Heart left ventricle (tissue), 16 donors: ENCODE results near the gene FOSL2. TPM values are rescaled to one million over a fixed set of nuclear protein-coding genes. Genes with fewer than 3 reads are reported as not detected.
A peak's percentile ranks its signal among the peaks of the same experiment; 100 is the strongest.

Experiments used
- ATAC-seq, 4 donors: fragments of 200-7000 bp; cut with Tn5 transposase; one replicate each; pipeline ENCODE4 v1.9.1; 2020 to 2022; ENCODE audit warnings: moderate library complexity in 4 of 4, mild to moderate bottlenecking in 3 of 4, moderate number of reproducible peaks in 1 of 4
- DNase-seq, 5 donors: peaks; one replicate each; pipeline ENCODE4 v3.0.0-alpha.2; 2020
- H3K27ac ChIP-seq, 12 donors: fragments of 200-600 bp; sonication (generic) in 4 of 12; one replicate each; pipeline versions ENCODE4 v1.5.0 to v1.8.0; 2016 to 2022; ENCODE audit warnings: mild to moderate bottlenecking in 2 of 12
- H3K27me3 ChIP-seq, 9 donors: fragments of 200-600 bp; sonication (generic) in 2 of 9; one replicate each; pipeline versions ENCODE4 v1.5.1 to v1.8.0; 2016 to 2022; ENCODE audit warnings: mild to moderate bottlenecking in 3 of 9
- H3K36me3 ChIP-seq, 9 donors: fragments of 200-600 bp; sonication (generic) in 2 of 9; one replicate each; pipeline versions ENCODE4 v1.5.0 to v1.8.0; 2018 to 2022; ENCODE audit warnings: mild to moderate bottlenecking in 2 of 9
- H3K4me1 ChIP-seq, 12 donors: fragments of 200-600 bp; sonication (generic) in 4 of 12; one replicate each; pipeline versions ENCODE4 v1.5.0 to v1.8.0; 2016 to 2022; ENCODE audit warnings: mild to moderate bottlenecking in 3 of 12
- H3K4me3 ChIP-seq, 12 donors: fragments of 200-600 bp; sonication (generic) in 4 of 12; one replicate each; pipeline versions ENCODE4 v1.5.0 to v1.8.0; 2017 to 2022; ENCODE audit warnings: mild to moderate bottlenecking in 9 of 12, moderate library complexity in 4 of 12
- H3K9me3 ChIP-seq, 12 donors: fragments of 200-600 bp; sonication (generic) in 4 of 12; one replicate each; pipeline versions ENCODE4 v1.5.0 to v1.8.0; 2016 to 2022; ENCODE audit warnings: mild to moderate bottlenecking in 1 of 12
- CTCF ChIP-seq, 12 donors: fragments of 200-600 bp; sonication (generic) in 4 of 12; IDR thresholded peaks; one replicate each; pipeline versions ENCODE4 v1.5.0 to v1.8.0; 2018 to 2022; ENCODE audit warnings: antibody characterized with exemption in 12 of 12, mild to moderate bottlenecking in 5 of 12
- POLR2A ChIP-seq, 2 donors: fragments of 450-650 bp; IDR thresholded peaks; one replicate each; pipeline ENCODE4 v1.6.1; 2017; ENCODE audit warnings: antibody characterized with exemption in 2 of 2, mild to moderate bottlenecking in 2 of 2, moderate library complexity in 2 of 2
- WGBS, 4 donors: extraction: QIAGEN DNeasy Blood & Tissue Kit in 2 of 4; methylation state at CpG; one replicate each; pipeline versions ENCODE4 v1.1.5 to v1.1.7; 2013 to 2018; 5-methylcytosine and 5-hydroxymethylcytosine counted together
- intact Hi-C, 10 donors: fragments of 100-400 bp; cut with DNase I; formaldehyde crosslinking; loops; one replicate each; pipeline versions ENCODE4 v1.11.1 to v1.14.2; 2022
- polyA plus RNA-seq, 2 donors: library from polyadenylated mRNA; stranded (reverse); fragments of 200-250 nt; gene quantifications; one replicate each; pipeline ENCODE4 v1.2.3, GENCODE V29; 2013
- total RNA-seq, 9 donors: library from RNA; depleted of rRNA in 2 of 9; stranded (reverse); fragments of >200 nt in 2 of 9; fragmentation: NEBNext Ultra II Directional in 3 of 9; extraction: Animal tissue kit (Norgen Biotek cat#: 25700) in 3 of 9; gene quantifications; one replicate each; pipeline versions ENCODE4 v1.1.0 to v1.2.4, GENCODE V29; 2016 to 2023
- donor health status: ischemic (EF 13 %, LVEDD 7.1; RV severe dilation, severe dysfunction).
- donor health status: healthy with polysubstance abuse.
- donor health status: DM: no; HTN: yes; CAD: no.
- donor health status: DM: no; HTN: no; CAD: no.
- donor health status: ischemic (EF 25% LVEDD 6.9; RV normal size, moderate dysfunction).
- donor health status: ischemic (EF 25% LVEDD 5.7; RV mildly dilated, moderate dysfunction).
- donor health status: healthy.
- donor health status: DM: yes; HTN: yes; CAD: no.
- donor health status: ischemic (EF 35%, LVEDD 5.7; RV mildly dilated, moderate dysfunction).
- donor health status: nonischemic (EF 11% LVEDD 7.7; RV severe dilation, severe dysfunction).
- donor health status: DM: yes; HTN: yes; CAD: no.
- donor health status: PGD.
- donor health status: ischemic (EF 29% LVEDD 5.4; RV normal size, mild dysfunction).
- donor health status: nonischemic (EF 23%, LVEDD 6.1; RV moderate dilation, normal function).

The FOSL2 gene
- total and polyA plus RNA-seq, 11 donors = 15.2 to 144 (median 50.2) TPM

- no peaks in the 10 kb centered on the region for H3K9me3 ChIP-seq
- H3K4me1 ChIP-seq = peaks cover 0 to 24% (median 0%) of the 10 kb centered on the region in 12 donors
- no peaks in the 10 kb centered on the region for H3K27me3 ChIP-seq
- no peak for TF ChIP-seq POLR2A (IDR thresholded peaks at IDR 0.05)
- TF ChIP-seq CTCF (IDR thresholded peaks at IDR 0.05) = no peak
- 87 to 93% (median 90%) methylated on average over 12 of the region's 12 CpGs for WGBS, 4 donors
- no peak overlapping the region for H3K27ac ChIP-seq
- intact Hi-C loops = no loop called here
- ATAC-seq (no peak), DNase-seq (no peak)
- no peak overlapping the region for H3K4me3 ChIP-seq
- no peaks in the 10 kb centered on the region for H3K36me3 ChIP-seq
These were observed 11.2 kb upstream of the FOSL2 start for GRCh38 chr2:28381225-28382180.

- no peak overlapping the region for H3K4me3 ChIP-seq
- no peaks in the 10 kb centered on the region for H3K36me3 ChIP-seq
- DNase-seq = no peak
- WGBS, 4 donors = 88 to 94% (median 91%) methylated on average over 6 to 7 of the region's 7 CpGs
- TF ChIP-seq POLR2A (IDR thresholded peaks at IDR 0.05) (no peak), CTCF (IDR thresholded peaks at IDR 0.05) (no peak)
- H3K9me3 ChIP-seq = no peaks in the 10 kb centered on the region
- peaks cover 0 to 24% (median 0%) of the 10 kb centered on the region in 12 donors for H3K4me1 ChIP-seq
- no peaks in the 10 kb centered on the region for H3K27me3 ChIP-seq
- intact Hi-C loops = no loop called here
- H3K27ac ChIP-seq = no peak overlapping the region
- peak in 1 of 4 donors; percentile 18 for ATAC-seq
These were observed 9.9 kb upstream of the FOSL2 start for GRCh38 chr2:28382755-28383154.

GRCh38 chr2:28387082-28387960 lies 5.3 kb upstream of the FOSL2 start:
- no peak for TF ChIP-seq POLR2A (IDR thresholded peaks at IDR 0.05)
- no peak for TF ChIP-seq CTCF (IDR thresholded peaks at IDR 0.05)
- peaks cover 0 to 20% (median 11%) of the 10 kb centered on the region in 12 donors for H3K4me1 ChIP-seq
- H3K27ac ChIP-seq = no peak overlapping the region
- 72 to 81% (median 73%) methylated on average over 6 of the region's 6 CpGs for WGBS, 4 donors
- no peaks in the 10 kb centered on the region for H3K27me3 ChIP-seq
- no peak for DNase-seq
- intact Hi-C loops = loop anchor here in 2 of 10 donors (5.0 kb wide), 2 partner anchors 40 to 45 kb away; no protein-coding TSS in a partner anchor
- no peaks in the 10 kb centered on the region for H3K36me3 ChIP-seq
- H3K4me3 ChIP-seq = no peak overlapping the region
- ATAC-seq = no peak
- H3K9me3 ChIP-seq = no peaks in the 10 kb centered on the region
